Measurements from ENCODE around the gene SEZ6L. TPM values are rescaled to one million over a fixed set of nuclear protein-coding genes. Genes with fewer than 3 reads are reported as not detected.

SEZ6L gene
- total RNA-seq, 2 experiments from 2014 or later: not detected

DNA sequence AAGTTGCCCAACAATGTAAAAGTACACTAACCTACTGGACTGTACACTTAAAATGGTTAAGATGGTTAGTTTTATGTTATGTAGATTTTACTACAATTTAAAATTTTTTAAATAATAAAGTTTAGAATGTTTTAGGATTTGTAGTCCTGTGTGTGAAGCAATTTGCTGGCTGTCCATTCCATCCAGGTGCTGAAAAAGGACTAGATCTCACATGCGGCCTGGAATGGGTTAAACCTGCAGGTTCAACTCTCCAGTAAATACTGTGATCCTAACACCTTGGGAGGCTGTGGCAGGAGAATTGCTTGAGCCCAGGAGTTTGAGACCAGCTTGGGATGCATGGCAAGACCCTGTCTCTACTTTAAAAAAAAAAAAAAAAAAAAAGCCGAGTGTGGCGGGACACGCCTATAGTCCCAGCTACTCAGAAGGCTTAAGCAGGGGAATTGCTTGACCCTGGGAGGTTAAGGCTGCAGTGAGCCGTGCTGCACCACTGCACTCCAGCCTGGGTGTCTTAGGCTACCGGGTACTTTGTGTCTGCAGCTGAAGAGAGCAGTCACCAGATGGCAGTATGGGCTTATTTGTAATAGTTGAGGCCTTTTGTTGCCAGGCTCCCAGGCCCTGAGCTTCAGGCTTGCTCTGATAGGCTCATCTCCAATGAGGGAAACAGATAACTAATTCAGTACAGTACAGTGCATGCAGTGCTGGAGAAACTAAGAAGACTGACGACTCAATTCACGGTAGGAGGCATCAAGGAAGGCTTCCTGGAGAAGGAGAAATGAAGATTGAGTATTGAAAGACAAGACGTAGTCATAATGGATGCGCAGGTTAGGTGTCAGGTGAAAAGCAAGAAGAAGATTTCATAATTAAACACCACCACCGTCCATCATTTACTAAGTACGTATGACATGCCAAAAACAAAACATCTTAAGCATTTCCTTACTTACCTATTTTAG, 195.1 kb downstream of the SEZ6L start:
- ChIA-PET CTCF (interaction anchor here (0.6 to 3.7 kb wide), 8 partner anchors 61 to 317 kb away, joined by 3 to 26 read pairs (median 4); partner anchors contain the start of genes HPS4 and SRRD), POLR2A (no interaction called here)

DNA sequence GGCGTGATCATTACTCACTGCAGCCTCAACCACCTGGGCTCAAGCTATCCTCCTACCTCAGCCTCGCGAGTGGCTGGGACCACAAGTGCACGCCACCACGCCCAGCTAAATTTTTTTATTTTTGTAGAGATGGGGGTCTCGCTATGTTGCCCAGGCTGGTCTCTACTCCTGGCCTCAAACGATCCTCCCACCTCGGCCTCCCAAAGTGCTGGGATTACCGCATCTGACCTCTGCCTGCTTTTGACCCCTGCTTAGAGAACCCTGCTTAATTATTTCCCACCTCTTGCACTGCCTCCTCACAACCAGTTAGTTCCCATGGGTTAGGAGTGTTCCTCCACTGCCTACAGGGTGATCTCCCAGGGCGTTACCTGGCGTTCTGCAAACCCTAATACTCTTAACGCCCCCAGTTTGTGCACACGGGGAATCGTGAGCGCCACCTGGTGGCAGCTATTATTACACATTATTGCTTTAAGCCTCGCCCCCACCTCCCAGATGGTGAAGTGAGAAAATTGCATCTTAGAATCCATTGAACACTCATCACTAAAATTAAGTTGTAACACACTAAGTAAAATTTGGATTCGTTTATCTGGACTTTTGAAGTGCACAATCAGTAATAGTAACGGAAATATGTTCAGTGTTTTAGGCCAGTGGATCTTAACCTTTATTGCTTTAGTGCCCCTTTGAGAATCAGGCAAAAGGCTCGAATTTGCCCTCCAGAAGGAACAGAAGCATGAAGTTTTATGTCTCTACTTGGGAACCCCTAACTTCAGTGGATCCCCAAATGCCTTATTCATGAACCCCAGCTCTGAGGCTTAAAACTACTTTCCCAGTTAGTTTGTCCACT, 198.4 kb downstream of the SEZ6L start:
- ChIA-PET POLR2A (no interaction called here), CTCF (interaction anchor here (0.6 to 3.7 kb wide), 9 partner anchors 9 to 94 kb away, joined by 3 to 26 read pairs (median 4); no protein-coding TSS in a partner anchor)

- ChIA-PET CTCF (no interaction called here), POLR2A (no interaction called here)
Observed at GRCh38 chr22:26372890-26373289, 203.6 kb downstream of the SEZ6L start.

DNA sequence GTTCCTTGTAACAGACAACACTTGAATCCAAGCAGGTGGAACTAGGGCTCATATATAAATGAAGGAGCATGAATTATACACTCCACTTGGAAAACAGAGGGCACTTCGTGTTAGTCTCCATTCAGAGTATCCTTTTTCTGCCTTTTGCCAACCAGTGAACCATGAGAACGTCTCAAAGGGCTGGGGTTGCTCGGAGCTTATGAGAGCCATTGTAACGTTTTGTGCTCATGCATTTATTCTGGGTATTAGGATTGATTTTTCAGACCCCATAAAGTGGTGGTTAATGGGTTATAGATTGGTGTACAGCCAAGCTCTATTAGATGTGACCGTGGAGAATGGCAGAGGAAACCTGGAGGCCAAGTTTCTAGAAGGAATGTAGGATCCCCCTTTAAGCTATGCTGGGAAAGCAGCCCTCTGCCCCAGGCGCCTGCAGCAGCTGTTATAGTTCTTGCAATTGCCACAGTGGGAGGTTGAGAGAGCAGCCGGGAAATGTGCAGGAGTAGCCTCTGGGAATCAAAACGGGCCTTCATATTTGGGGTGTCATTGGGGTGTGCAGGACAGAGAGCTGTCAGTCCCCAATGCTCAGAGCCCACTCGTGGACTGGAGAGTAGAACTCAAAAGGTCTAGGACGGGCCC, 205.2 kb downstream of the SEZ6L start:
- POLR2A ChIA-PET: no interaction called here
- CTCF ChIA-PET: interaction anchor here (1.0 kb wide), 1 partner anchor 87 kb away, joined by 3 read pairs; no protein-coding TSS in a partner anchor

GRCh38 chr22:26377170-26377830, 208.0 kb downstream of the SEZ6L start:
- ChIA-PET POLR2A (no interaction called here), CTCF (interaction anchor here (1.1 kb wide), 1 partner anchor 10 kb away, joined by 3 read pairs; no protein-coding TSS in a partner anchor)

DNA sequence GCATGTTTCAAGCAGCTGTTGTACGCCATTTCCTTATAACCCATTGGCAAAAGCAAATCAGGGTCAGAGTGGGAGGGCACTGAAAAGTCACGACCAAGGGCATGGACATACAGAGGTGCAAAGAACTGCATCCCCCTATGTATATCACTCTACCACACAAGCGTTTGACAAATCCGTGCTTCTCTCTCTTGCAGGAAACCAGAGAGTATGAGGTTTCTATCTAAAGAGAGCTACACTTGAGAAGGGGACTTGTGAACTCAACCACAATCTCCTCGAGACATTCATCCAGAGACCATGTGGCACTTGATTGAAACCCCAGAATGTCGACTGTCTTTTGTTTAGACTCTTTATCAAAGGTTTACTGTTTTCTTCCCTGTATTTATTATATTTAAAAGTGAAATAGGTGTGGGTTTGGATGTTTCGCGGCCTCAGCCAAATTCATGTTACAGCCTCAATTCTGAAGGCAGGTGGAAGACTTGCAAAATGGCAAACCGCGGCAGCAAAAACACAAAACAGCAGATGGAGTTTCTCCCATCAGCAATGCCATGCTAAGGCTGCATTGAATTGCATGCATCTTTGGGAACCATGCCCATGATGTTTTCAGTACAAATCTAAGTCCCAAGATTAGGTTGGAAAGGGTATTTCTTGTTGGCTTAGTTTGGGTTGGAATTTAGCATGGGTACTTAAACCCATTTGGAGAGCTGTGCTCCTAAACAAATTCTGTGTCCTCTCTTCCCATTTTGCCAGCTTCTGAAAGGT, 211.0 kb downstream of the SEZ6L start:
- CTCF ChIA-PET: interaction anchor here (1.4 to 1.6 kb wide), 2 partner anchors 62 to 81 kb away, joined by 3 read pairs; no protein-coding TSS in a partner anchor

GRCh38 chr22:26382782-26383181, 213.5 kb downstream of the SEZ6L start:
- ChIA-PET CTCF (interaction anchor here (0.8 kb wide), 1 partner anchor 17 kb away, joined by 4 read pairs; no protein-coding TSS in a partner anchor), POLR2A (no interaction called here)

More for the DNA sequence above, 211.0 kb downstream of the SEZ6L start:
- POLR2A ChIA-PET: no interaction called here

DNA sequence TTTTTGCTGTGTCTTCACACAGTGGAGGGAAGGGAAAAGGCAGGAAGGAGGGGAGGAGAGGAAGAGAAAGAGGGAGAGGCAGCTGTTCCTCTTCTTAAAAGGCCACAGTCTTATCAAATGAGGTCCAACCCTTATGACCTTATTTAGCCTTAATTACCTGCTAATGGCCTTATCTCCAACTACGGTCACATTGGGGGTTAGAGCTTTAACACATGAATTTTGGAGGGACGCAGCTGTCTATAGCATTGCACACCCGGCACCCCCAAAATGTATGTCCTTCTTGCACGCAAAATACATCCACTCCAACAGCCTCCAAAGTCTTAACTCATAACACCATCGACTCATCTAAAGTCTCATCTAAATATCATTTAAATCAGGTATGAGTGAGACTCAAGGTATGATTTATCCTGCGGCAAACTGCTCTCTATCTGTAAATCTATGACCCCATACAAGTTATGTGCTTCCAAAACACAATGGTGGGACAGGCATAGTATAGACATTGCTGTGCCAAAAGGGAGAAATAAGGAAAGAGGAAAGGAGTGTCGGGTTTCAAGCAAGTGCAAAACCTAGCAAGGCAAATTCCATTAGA, 214.8 kb downstream of the SEZ6L start:
- ChIA-PET CTCF (interaction anchor here (1.1 kb wide), 1 partner anchor 39 kb away, joined by 3 read pairs; no protein-coding TSS in a partner anchor), POLR2A (no interaction called here)

GRCh38 chr22:26385164-26385563, 215.9 kb downstream of the SEZ6L start:
- CTCF ChIA-PET: interaction anchor here (0.5 to 1.2 kb wide), 2 partner anchors 18 to 1524 kb away, joined by 3 to 5 read pairs; no protein-coding TSS in a partner anchor
- POLR2A ChIA-PET: no interaction called here

DNA sequence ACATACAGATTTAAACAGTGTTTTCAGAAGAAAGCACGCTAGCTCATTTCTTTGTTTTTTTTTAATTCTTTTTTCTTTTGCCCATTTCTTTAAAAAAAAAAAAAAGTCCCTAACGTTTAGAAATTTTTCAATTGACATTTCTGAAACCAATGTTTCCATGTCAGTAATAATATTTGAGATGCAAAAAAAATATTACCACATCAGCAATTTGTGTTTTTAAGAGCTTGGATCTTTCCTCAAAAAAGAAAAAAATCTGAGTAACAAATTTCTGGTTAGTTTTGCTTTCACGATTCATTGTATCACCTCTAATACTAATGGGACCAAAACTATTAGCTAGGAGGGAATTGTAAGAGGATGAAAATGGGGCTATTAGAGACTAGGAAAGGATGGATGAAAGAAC, 219.9 kb downstream of the SEZ6L start:
- POLR2A ChIA-PET: no interaction called here

DNA sequence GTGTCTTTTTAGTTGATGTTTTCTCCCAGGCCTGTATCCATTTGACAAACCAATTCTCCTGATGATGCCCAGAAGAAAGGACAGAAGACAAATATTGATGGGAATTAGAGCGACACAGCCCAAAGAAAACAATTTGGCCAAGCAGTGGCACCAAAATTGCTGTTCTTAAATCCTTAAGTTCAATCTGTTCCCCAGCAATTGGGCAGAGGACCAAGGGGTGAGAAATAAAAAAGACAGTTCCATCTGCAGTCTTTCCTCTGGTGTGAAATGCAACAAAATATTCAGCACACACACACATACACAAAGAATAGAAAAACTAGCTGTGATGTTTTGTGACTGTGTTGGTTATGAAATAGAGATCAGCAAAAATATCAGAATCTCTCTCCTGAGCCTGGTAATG, 221.8 kb downstream of the SEZ6L start:
- POLR2A ChIA-PET: no interaction called here
- CTCF ChIA-PET: no interaction called here

More for the DNA sequence above, 219.9 kb downstream of the SEZ6L start:
- CTCF ChIA-PET: no interaction called here

DNA sequence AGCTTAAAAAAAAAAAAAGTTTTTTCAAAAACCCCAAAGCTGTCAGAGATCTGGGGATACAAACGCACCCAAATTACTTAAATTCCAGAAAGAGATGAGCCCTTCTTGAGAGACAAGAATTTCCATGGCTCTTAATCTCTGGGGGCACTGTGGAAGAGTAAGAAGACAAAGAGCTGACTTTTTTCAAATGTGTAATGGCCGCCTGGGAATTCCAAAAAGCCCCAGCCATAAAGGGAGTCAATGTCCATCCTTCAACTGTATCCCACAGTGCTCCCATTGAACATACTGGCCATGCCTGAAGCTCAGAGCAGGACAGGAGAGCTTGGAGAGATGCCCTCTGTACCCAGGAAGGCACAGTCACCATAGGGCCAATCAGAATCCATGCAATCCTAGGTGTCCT, 222.4 kb downstream of the SEZ6L start:
- ChIA-PET POLR2A (no interaction called here), CTCF (no interaction called here)

DNA sequence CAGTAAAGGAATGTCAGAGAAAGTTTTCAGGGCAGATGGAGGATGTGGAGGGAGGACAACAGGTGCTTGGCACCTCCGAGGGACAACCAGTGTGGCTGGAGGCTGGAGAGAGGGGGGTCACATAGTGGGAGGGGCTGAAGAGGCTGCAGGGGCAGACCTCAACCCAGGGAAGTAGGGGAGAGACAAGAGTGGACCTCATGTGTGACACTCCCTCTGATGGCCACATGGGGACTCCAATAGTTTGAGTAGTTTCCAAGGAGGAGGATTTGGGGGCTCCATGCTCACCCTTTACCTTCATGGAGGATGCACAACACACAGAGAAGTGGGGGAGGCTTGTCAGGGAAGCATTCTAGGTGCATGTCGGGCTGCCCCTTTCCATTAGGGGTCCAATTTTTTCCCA, 224.7 kb downstream of the SEZ6L start:
- ChIA-PET CTCF (no interaction called here), POLR2A (no interaction called here)

DNA sequence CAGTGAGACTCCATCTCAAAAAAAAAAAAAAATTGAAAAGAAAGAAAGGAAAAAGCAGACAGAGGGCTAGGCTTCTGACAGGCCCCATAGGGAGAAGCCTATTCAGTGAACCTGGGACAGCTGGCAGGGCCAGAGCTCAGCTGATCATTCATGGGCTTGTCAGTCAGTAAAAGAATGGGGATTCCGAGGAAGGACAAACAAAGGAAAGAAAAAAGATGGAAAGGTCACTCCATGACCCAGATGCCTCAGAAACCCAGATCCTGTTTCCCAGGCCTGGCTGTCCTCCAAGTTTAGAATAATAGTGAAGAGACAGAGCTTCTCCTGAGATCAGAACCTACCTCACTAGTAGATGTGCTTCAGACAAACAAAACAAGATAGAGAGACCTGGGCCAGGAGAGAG, 225.5 kb downstream of the SEZ6L start:
- POLR2A ChIA-PET: interaction anchor here (0.8 kb wide), 1 partner anchor 36 kb away, joined by 3 read pairs; no protein-coding TSS in a partner anchor
- CTCF ChIA-PET: interaction anchor here (3.3 kb wide), 1 partner anchor 67 kb away, joined by 10 read pairs; no protein-coding TSS in a partner anchor

DNA sequence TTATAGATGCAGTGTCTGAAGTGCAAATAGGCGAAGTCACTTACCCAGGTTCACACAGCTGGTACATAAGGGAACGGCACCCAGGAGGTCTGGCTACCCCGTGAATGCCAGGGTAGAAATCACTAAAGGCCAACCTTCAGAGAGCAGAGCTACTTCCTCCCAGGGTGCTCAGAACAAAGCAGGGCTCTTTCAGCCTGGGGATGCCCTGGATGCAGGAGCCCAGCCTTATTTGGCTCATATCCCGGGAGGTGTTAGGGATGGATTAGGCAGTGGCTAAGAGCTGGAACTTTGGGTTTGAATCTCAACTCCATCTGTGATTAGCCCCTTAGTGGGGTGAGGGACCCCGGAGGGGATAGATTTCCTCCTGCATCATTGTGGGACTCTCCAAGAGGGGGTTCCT, 226.7 kb downstream of the SEZ6L start:
- ChIA-PET POLR2A (no interaction called here), CTCF (interaction anchor here (0.6 to 3.3 kb wide), 2 partner anchors 48 to 65 kb away, joined by 5 to 10 read pairs; no protein-coding TSS in a partner anchor)

- POLR2A ChIA-PET: no interaction called here
- CTCF ChIA-PET: interaction anchor here (1.2 kb wide), 1 partner anchor 32 kb away, joined by 4 read pairs; no protein-coding TSS in a partner anchor
Observed at GRCh38 chr22:26398741-26399153, 229.5 kb downstream of the SEZ6L start.

DNA sequence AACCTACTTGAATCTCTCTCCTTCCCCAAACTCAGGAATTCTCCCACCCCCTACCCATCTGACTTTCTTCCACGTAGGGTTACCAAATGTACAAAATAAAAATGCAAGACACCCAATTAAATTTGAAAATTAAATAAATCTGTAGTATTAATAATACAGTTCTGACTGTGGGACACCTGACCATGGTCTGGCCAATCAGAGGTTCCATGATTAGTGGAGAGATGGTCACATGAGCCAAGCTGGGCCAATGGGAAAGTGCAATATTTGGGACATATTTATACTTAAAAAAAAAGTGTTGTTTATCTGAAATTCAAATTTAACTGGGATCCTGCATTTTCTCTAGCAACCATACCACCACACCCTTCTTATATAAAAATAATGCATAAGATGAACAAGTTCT, 230.0 kb downstream of the SEZ6L start:
- ChIA-PET CTCF (interaction anchor here (0.6 to 1.2 kb wide), 2 partner anchors 31 to 33 kb away, joined by 3 to 4 read pairs; no protein-coding TSS in a partner anchor), POLR2A (no interaction called here)

Measured in activated CD8-positive, alpha-beta memory T cell treated with anti-CD3 and anti-CD28 coated beads for 36 hours (primary cell).